ENCODE measurements around the gene SLC22A12.

Gene SLC22A12

GRCh38 chr11:64602466-64603070 lies 11.5 kb downstream of the SLC22A12 start:
- Mint-ChIP-seq H3K9me3 (no peaks in the 10 kb centered on the region), H3K4me1 (peaks cover 10% of the 10 kb centered on the region), H3K27ac (no peak overlapping the region), H3K27me3 (peaks cover 67% of the 10 kb centered on the region), H3K36me3 (no peaks in the 10 kb centered on the region), H3K4me3 (no peak overlapping the region)
- ATAC-seq, result no peak

DNA sequence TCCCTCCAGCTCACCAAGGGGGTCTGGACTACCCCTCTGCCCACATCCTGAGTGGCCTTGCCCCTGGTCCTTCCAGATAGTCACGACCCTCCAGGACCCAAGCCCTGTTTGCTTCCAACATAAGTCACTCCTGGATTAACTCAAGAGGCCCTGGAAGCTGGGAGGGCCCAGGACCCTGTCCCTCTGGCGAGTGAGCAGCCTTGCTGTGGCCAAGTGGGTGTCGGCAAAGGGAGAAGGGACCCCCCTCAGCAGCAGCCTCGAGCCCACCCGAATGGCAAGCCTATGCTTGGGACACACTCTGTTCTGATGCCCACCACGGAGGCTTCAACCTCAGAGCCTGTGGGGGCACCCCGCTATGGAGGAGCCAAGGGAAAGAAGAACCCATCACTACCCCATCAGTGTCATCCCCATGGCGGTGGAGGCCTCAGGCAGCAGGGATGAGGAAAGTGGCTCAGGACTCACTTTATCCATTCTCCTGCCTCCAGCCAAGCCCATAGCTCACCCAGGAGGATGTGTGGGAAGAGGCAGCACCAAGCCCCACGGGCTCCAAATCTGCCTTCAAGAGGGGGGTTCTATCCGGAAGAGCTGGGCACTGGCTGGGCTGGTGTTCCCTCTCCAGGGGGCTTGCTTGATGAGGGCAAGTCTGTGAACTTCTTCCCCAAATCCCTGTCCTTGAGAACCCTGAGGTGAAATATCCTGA lies 12.5 kb downstream of the SLC22A12 start:
- Mint-ChIP-seq H3K4me1 (peaks cover 10% of the 10 kb centered on the region), H3K9me3 (no peaks in the 10 kb centered on the region), H3K27me3 (peaks cover 72% of the 10 kb centered on the region), H3K27ac (no peak overlapping the region), H3K36me3 (no peaks in the 10 kb centered on the region), H3K4me3 (no peak overlapping the region)
- ATAC-seq, result no peak

GRCh38 chr11:64604458-64605243 lies 13.6 kb downstream of the SLC22A12 start:
- H3K27ac Mint-ChIP-seq, result no peak overlapping the region
- H3K36me3 Mint-ChIP-seq, result no peaks in the 10 kb centered on the region
- ATAC-seq, result no peak
- H3K4me3 Mint-ChIP-seq, result no peak overlapping the region
- no peaks in the 10 kb centered on the region for H3K9me3 Mint-ChIP-seq
- H3K4me1 Mint-ChIP-seq, result peaks cover 10% of the 10 kb centered on the region
- peaks cover 69% of the 10 kb centered on the region for H3K27me3 Mint-ChIP-seq

DNA sequence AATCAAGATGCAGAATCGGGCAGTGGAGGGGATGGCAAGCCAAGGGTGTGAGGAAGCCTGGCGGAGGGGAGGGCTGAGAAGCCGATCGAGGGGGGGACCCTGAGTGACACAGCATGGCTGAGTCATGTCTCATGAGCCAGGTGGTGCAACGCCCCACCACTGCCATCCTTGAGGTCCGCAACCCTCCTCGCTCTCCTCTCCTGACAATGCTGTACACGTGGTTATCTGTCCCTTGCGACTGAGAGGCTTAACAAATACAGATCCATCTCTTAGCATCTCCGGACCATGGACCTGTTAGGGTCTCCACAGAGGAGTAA lies 14.2 kb downstream of the SLC22A12 start:
- Mint-ChIP-seq H3K9me3 (no peaks in the 10 kb centered on the region), H3K4me3 (no peak overlapping the region), H3K27me3 (peaks cover 64% of the 10 kb centered on the region), H3K27ac (no peak overlapping the region), H3K4me1 (peaks cover 10% of the 10 kb centered on the region), H3K36me3 (no peaks in the 10 kb centered on the region)
- no peak for ATAC-seq

- no peak overlapping the region for H3K27ac Mint-ChIP-seq
These were observed 14.9 kb downstream of the SLC22A12 start for GRCh38 chr11:64605656-64606585.

DNA sequence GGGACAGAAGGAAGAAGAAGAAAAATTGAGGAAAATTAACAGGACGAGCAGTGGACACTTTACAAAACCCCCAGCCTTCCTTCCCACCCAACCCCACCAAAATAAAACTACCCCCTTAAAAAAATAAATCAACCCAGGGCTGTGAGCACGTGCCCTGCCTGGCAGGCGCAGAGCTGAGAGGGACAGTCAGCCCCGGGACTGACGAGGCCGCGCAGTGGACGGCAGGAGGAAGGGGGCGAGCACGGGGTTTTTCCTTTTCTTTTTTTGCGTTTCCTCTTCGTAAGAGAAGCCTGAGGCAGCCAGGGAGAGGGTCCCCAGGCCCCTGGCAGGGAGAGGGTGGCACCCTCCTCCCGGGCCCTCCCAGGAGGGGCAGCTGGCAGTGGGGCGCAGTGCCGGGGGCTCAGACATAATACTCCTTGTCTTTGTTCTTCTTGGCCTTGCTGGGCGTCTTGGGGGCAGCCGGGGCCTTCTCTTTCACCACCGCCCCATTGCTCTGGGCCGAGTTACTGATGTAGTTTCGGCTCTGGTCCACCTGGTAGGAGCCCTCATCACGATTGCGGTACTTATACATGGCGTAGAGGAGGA lies 15.9 kb downstream of the SLC22A12 start:
- no peak for ATAC-seq
- Mint-ChIP-seq H3K4me3 (no peak overlapping the region), H3K36me3 (no peaks in the 10 kb centered on the region), H3K27me3 (peaks cover 66% of the 10 kb centered on the region), H3K9me3 (no peaks in the 10 kb centered on the region), H3K4me1 (peaks cover 10% of the 10 kb centered on the region), H3K27ac (no peak overlapping the region)

More at GRCh38 chr11:64605656-64606585, 14.9 kb downstream of the SLC22A12 start:
- H3K27me3 Mint-ChIP-seq, result peaks cover 64% of the 10 kb centered on the region
- no peak overlapping the region for H3K4me3 Mint-ChIP-seq
- no peaks in the 10 kb centered on the region for H3K36me3 Mint-ChIP-seq
- peaks cover 10% of the 10 kb centered on the region for H3K4me1 Mint-ChIP-seq
- no peaks in the 10 kb centered on the region for H3K9me3 Mint-ChIP-seq
- ATAC-seq, result no peak

- peaks cover 71% of the 10 kb centered on the region for H3K27me3 Mint-ChIP-seq
- peak; percentile 40 for ATAC-seq
- H3K36me3 Mint-ChIP-seq, result no peaks in the 10 kb centered on the region
- peaks cover 10% of the 10 kb centered on the region for H3K4me1 Mint-ChIP-seq
- H3K4me3 Mint-ChIP-seq, result no peak overlapping the region
- no peak overlapping the region for H3K27ac Mint-ChIP-seq
- H3K9me3 Mint-ChIP-seq, result no peaks in the 10 kb centered on the region
These were observed 16.5 kb downstream of the SLC22A12 start for GRCh38 chr11:64607381-64607985.

DNA sequence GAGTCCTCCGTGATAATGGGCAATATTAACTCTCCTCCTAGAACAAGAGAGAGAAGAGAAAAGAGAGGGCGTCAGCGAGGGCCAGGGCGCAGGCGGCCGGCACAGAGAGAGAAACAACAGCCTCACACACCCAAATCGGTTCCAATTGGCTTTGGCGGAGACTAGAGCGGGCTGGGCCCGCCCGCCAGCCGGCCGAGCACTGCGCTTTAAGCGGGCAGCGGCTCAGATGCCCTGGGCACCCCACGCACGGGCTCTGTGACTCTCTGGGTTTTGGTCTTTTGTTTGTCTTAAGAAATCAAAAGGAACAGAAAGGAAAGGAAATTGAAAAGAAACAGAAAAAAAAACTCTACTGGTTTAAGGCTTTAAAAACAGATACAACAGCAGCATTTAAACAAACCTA lies 17.0 kb downstream of the SLC22A12 start:
- no peaks in the 10 kb centered on the region for H3K9me3 Mint-ChIP-seq
- peaks cover 73% of the 10 kb centered on the region for H3K27me3 Mint-ChIP-seq
- H3K4me3 Mint-ChIP-seq, result no peak overlapping the region
- no peak overlapping the region for H3K27ac Mint-ChIP-seq
- no peak for ATAC-seq
- peaks cover 10% of the 10 kb centered on the region for H3K4me1 Mint-ChIP-seq
- H3K36me3 Mint-ChIP-seq, result no peaks in the 10 kb centered on the region

DNA sequence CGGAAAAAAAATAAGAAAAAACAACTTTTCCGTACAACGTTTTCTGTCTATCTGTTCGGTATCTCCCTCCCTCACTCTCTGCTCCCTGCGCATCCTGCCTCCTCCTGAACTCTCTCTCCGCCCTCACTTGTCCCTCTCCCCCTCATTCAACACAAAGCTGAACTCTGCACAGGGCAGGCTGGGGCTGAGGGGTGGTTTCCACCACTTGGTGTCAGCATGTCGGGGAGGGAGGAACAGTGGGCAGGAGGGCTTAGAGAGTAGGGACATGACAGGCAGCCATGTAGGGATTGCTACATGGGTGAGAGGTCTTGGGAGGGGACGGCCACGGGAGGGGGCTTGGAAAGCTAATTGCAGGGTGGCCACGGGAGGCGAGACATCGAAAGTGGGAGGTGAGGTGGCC lies 17.6 kb downstream of the SLC22A12 start:
- H3K27me3 Mint-ChIP-seq, result peaks cover 67% of the 10 kb centered on the region
- no peaks in the 10 kb centered on the region for H3K36me3 Mint-ChIP-seq
- no peak overlapping the region for H3K27ac Mint-ChIP-seq
- H3K4me1 Mint-ChIP-seq, result peaks cover 10% of the 10 kb centered on the region
- no peak overlapping the region for H3K4me3 Mint-ChIP-seq
- ATAC-seq, result no peak
- no peaks in the 10 kb centered on the region for H3K9me3 Mint-ChIP-seq

GRCh38 chr11:64609436-64610047 lies 18.5 kb downstream of the SLC22A12 start:
- H3K4me1 Mint-ChIP-seq, result peaks cover 10% of the 10 kb centered on the region
- peaks cover 58% of the 10 kb centered on the region for H3K27me3 Mint-ChIP-seq
- H3K9me3 Mint-ChIP-seq, result no peaks in the 10 kb centered on the region
- H3K27ac Mint-ChIP-seq, result no peak overlapping the region
- H3K4me3 Mint-ChIP-seq, result no peak overlapping the region
- H3K36me3 Mint-ChIP-seq, result no peaks in the 10 kb centered on the region
- ATAC-seq, result no peak

DNA sequence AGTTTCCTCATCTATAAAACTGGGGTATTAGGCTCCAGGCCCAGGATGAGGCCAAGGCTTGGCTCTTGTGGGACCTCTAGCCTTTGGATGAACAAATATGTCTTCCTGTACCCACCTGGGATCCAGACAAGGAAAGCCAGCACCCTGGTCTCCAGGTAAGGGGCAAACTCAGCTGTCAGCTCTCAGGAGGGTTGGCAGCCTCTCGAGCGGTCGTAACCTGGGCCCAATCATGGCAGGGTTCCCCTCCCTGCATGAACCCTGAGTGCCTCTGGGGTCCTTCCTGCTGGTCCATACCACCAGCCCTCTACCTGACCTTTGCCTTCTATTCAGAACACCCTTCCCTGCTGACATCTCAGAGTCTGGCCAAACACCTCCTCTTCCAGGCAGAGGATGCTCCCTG lies 19.6 kb downstream of the SLC22A12 start:
- Mint-ChIP-seq H3K4me1 (peaks cover 10% of the 10 kb centered on the region), H3K27me3 (peaks cover 47% of the 10 kb centered on the region), H3K27ac (no peak overlapping the region), H3K36me3 (no peaks in the 10 kb centered on the region), H3K4me3 (no peak overlapping the region), H3K9me3 (no peaks in the 10 kb centered on the region)
- no peak for ATAC-seq

- peaks cover 10% of the 10 kb centered on the region for H3K4me1 Mint-ChIP-seq
- no peaks in the 10 kb centered on the region for H3K9me3 Mint-ChIP-seq
- ATAC-seq, result no peak
- H3K27me3 Mint-ChIP-seq, result peaks cover 42% of the 10 kb centered on the region
- no peak overlapping the region for H3K27ac Mint-ChIP-seq
- H3K36me3 Mint-ChIP-seq, result no peaks in the 10 kb centered on the region
- no peak overlapping the region for H3K4me3 Mint-ChIP-seq
These were observed 20.2 kb downstream of the SLC22A12 start for GRCh38 chr11:64611176-64611575.

DNA sequence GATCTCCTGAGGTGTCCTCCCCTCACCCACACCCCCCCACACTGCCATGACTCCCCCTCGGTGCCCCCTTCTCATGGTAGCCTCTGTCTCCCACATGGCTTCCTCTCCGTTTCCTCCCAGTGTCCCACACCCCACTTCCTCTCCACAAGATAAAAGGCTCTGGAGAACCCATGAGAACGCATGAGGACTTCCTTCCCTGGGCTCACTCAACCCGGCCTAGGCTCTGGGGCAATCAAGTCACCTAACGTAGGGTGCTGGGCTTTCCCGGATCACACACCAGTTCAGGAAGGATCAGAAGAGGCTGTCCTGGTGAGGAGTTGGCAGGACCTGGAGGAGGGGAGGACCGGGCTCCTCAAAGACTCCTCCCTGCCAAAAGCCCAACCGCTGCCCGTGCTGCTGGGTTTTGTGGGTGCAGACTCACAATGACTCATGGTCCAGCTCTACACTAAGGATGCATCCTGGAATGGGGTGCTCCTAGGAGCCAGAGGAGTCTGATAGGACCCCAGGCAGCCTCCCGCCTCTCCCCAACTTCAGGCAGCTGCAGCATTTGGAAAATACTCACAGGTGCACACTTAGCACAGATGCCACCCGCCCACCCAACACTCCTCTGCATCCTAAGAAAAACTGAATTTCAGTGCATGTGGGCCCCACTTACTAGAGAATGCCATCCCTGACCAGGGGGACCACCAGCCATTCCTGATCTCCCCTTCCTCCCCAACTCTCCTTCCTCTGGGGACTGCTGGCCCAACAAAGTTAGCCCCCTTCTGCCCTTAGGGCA lies 21.0 kb downstream of the SLC22A12 start:
- Mint-ChIP-seq H3K27ac (no peak overlapping the region), H3K4me1 (peaks cover 3% of the 10 kb centered on the region), H3K27me3 (peaks cover 33% of the 10 kb centered on the region), H3K4me3 (no peak overlapping the region), H3K36me3 (no peaks in the 10 kb centered on the region), H3K9me3 (no peaks in the 10 kb centered on the region)
- no peak for ATAC-seq

All from stimulated activated memory B cell treated with anti-CD40 and anti-IgM and Interleukin-4, amounts not matched to agents 10 μg/mL and 1 μg/mL and 100 μg/mL, for 72 hours (primary cell).